T1000 (cell line): ENCODE results near the gene CNOT6.
"Not testable (repeated sequence)": the region's sequence is repeated elsewhere in the genome, so short reads cannot be mapped to it uniquely, and the experiment has no call there.

ENCODE experiments used
- DNase-seq: peaks from one replicate; lab custom pipeline; 2025; ENCODE audit warnings: mixed read lengths; lab: John Stamatoyannopoulos, UW

CNOT6 gene

GRCh38 chr5:180471866-180472265 is 22.3 kb upstream of the CNOT6 start:
- no peak for DNase-seq

- DNase-seq: no peak
Measured at GRCh38 chr5:180472269-180472668, 21.9 kb upstream of the CNOT6 start.

- DNase-seq: not testable (repeated sequence)
Measured at GRCh38 chr5:180473386-180473785, 20.8 kb upstream of the CNOT6 start.

GRCh38 chr5:180474569-180474968 is 19.6 kb upstream of the CNOT6 start:
- DNase-seq: no peak

DNA sequence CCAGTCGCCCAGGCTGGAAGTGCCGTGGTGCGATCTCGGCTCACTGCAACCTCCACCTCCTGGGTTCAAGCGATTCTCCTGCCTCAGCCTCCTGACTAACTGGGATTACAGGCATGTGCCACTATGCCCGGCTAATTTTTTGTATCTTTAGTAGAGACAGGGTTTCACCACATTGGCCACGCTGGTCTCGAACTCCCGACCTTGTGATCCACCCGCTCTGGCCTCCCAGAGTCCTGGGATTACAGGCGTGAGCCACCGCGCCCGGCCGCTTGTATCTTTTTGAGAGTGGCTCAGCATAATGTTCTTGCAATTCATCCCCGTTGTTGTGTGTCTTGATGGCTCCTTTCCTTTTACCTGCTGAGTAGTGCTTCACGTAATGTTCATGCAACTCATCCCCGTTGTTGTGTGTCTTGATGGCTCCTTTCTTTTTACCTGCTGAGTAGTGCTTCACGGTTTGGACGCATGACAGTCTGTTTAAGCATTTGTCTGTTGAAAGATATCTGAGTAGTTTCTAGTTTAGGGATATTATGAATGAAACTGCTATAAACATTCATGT is 18.1 kb upstream of the CNOT6 start:
- DNase-seq: not testable (repeated sequence)

DNA sequence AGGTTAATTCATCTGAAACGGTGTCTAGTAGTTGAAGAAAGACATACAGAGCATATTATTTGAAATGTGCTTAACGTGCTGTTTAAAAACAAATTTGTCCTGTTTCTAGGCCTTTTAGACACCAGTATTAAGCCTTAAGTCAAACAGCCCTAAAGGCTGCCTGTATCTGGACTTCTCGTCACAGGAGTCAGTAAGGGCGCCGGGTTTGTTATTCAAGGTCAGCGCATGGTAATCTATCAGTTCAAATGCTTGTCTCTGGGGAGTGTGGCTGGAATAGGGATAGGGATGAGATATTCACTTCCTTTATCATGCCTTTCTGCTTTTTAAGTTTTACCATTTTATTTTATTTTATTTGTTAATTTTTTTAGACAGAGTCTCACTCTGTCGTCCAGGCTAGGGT is 9.4 kb upstream of the CNOT6 start:
- DNase-seq: no peak

DNA sequence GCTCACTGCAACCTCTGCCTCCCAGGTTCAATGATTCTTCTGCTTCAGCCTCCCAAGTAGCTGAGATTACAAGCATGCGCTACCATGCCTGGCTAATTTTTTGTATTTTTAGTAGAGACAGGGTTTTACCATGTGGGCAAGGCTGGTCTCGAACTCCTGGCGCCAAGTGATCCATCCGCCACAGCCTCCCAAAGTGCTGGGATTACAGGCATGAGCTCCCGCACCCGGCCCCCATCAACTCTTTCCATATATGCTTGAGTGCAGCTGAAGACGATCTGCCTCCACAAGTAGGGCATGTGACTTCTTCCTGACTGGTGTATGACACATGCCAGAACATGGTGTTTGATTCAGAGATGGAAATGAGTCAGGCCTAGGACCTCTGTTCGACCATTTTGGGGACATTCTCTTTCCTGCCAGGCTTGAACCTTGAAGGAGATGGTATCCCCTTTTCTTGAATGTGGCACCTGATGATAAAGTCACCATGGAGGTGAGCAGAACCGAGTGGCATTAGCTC is 7.5 kb upstream of the CNOT6 start:
- no peak for DNase-seq

DNA sequence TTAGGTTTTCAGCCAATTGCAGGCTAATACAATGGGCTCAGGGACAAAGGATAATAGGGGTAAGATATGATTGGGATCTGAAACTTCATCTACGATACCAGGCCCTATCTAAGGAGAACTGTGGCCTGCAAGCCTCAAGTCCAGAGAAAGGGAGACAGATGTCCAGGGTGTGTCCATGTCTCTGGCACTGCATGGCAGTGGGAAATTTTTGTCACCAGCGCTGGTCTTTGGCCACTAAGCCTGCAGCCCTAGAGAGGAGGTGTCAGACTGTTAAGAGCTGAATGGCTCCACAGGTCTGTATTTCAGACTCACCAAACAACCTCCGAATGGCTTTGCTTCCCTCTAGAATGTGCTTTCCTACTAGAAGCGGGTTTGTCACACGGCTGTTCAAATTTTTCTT is 6.6 kb upstream of the CNOT6 start:
- DNase-seq: no peak

GRCh38 chr5:180491496-180491895 is 2.7 kb upstream of the CNOT6 start:
- no peak for DNase-seq

GRCh38 chr5:180492226-180492903 is 1.8 kb upstream of the CNOT6 start:
- DNase-seq: no peak

GRCh38 chr5:180494510-180495181 is 467 bp downstream of the CNOT6 start:
- DNase-seq: no peak

GRCh38 chr5:180495292-180495691 is 1.1 kb downstream of the CNOT6 start:
- DNase-seq: no peak

GRCh38 chr5:180495991-180496741 is 2.0 kb downstream of the CNOT6 start:
- DNase-seq: no peak

DNA sequence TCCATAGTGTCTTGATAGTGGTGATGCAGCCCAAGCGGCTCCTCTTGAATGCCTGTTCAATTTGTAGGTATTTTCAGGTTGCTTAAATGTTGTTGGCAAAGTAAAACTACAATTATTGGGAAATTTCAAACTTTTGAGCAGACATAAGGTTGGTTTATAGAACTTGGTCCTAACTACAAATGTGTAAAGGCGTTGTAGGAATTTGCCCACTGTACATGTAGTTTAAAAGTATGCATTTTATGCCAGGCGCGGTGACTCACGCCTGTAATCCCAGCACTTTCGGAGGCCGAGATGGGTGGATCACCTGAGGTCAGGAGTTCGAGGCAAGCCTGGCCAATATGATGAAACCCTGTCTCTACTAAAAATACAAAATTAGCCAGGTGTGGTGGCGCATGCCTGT is 2.6 kb downstream of the CNOT6 start:
- not testable (repeated sequence) for DNase-seq

DNA sequence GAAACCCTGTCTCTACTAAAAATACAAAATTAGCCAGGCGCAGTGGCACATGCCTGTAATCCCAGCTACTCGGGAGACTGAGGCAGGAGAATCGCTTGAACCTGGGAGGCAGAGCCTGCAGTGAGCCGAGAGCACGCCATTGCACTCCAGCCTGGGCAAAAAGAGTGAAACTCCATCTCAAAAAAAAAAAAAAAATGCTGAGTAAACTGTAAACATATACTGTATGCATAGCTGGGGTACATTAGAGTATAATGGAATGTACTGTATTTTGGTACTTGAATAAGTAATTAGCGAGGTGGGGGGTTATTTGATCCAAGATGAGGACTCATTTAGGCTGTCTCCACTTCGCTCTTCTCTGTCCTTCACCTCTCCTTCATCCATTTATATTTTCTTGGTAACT is 3.7 kb downstream of the CNOT6 start:
- not testable (repeated sequence) for DNase-seq

DNA sequence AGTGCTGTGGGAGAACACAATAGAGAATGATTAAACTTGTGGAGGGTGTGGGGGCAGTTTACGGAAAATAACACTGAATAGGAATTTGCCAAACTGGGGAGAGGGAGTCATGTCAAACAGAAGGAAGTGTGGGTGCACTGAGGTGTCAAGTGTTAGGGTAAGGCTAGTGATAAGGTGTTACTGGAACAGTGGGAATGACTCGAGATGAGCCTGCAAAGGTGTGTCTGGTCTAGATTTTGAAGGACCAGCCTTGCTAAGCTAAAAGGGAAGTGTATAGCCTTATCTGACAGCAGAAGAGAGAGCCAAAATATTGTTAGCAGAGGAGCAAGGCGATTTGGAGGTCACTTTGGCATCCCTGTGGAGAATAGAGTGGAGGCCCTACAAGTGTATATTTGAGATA is 4.2 kb downstream of the CNOT6 start:
- no peak for DNase-seq

- no peak for DNase-seq
Measured at GRCh38 chr5:180499684-180500083, 5.5 kb downstream of the CNOT6 start.

GRCh38 chr5:180500300-180500699 is 6.1 kb downstream of the CNOT6 start:
- not testable (repeated sequence) for DNase-seq

GRCh38 chr5:180507661-180508060 is 13.5 kb downstream of the CNOT6 start:
- no peak for DNase-seq

DNA sequence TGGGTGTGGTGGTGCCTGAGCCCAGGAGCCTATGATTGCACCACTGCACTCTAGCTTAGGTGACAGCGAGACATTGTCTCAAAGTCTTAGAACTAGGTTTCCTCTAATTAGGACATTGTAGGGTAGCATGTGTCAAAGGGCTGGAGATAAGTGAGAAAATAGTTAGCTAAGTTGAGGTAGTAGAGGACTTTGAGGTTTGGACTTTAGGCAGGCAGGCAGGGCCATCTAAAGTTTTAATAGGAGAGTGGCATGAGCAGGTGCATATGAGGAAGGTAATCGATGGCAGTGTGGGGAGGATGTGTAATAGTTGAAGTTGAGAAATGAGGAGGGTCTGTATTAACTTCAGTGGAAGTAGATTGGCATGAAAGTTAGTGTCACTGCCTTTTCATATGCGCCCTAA is 21.1 kb downstream of the CNOT6 start:
- no peak for DNase-seq

GRCh38 chr5:180515974-180516373 is 21.8 kb downstream of the CNOT6 start:
- not testable (repeated sequence) for DNase-seq

- DNase-seq: no peak
Measured at GRCh38 chr5:180516440-180516839, 22.3 kb downstream of the CNOT6 start.

DNA sequence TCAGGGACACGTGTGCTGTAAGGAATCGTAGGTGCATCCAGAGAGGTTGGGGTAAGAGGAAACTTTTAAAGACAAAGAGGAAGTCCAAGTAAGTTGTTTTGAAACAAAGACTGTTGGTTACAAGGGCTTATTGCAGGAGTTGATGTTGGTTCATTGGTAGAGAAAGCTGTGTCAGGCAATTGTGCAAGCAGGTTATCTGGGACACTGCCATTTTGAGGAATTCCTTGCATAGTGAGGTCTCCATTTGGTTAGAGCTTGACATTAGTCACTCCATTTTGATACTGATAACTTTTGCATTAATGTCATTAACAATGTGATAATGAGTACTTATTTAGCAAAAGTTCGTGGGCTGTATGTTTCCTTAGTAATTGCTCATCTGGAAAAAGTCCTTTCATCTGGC is 24.9 kb downstream of the CNOT6 start:
- DNase-seq: no peak
